Hepatocyte (in vitro differentiated cells): ENCODE measurements around the gene PRMT3.

ENCODE experiments used
- EZH2 ChIP-seq: fragments of 200-600 bp; sonication (generic); IDR thresholded peaks from 2 replicates; pipeline ENCODE4 v1.6.1; 2016; ENCODE audit warnings: antibody characterized with exemption, mild to moderate bottlenecking, borderline replicate concordance
- EZH2phosphoT487 ChIP-seq: fragments of 200-600 bp; sonication (generic); IDR thresholded peaks from one replicate; pipeline ENCODE4 v1.6.1; 2018; ENCODE audit warnings: antibody characterized with exemption, mild to moderate bottlenecking, low read depth, moderate library complexity; ENCODE audit not compliant: unreplicated experiment, severe bottlenecking
- TF ChIP-seq, protein P1 (sequence below): fragments of 200-600 bp; sonication (generic); IDR thresholded peaks from 2 replicates; pipeline ENCODE4 v1.5.1; 2016; ENCODE audit warnings: antibody characterized with exemption, mild to moderate bottlenecking; ENCODE audit not compliant: poor library complexity

DNA sequence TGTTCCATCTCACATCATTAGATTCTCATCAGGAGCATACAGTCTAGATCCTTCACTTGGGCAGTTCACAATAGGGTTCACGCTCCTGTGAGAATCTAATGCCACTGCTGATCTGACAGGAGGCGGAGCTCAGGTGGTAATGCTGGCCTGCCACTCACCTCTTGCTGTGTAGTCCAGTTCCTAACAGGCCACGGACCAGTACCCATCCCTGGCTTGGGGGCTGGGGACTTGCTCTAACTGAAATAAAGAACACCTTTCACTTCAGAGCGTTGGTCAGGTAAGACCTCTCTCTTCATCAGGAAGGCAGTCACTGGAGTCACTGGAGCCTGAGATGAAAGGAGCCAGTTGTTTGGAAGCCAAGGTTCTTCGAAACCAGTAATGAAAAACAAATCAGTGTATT lies 41.7 kb downstream of the PRMT3 start:
- TF ChIP-seq, protein P1, sequence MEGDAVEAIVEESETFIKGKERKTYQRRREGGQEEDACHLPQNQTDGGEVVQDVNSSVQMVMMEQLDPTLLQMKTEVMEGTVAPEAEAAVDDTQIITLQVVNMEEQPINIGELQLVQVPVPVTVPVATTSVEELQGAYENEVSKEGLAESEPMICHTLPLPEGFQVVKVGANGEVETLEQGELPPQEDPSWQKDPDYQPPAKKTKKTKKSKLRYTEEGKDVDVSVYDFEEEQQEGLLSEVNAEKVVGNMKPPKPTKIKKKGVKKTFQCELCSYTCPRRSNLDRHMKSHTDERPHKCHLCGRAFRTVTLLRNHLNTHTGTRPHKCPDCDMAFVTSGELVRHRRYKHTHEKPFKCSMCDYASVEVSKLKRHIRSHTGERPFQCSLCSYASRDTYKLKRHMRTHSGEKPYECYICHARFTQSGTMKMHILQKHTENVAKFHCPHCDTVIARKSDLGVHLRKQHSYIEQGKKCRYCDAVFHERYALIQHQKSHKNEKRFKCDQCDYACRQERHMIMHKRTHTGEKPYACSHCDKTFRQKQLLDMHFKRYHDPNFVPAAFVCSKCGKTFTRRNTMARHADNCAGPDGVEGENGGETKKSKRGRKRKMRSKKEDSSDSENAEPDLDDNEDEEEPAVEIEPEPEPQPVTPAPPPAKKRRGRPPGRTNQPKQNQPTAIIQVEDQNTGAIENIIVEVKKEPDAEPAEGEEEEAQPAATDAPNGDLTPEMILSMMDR, result no peak
- TF ChIP-seq EZH2, result no peak
- TF ChIP-seq EZH2phosphoT487, result no peak
